ENCODE measurements around the gene CTSD.
"Not testable (repeated sequence)": the region's sequence is repeated elsewhere in the genome, so short reads cannot be mapped to it uniquely, and the experiment has no call there.

Gene CTSD

DNA sequence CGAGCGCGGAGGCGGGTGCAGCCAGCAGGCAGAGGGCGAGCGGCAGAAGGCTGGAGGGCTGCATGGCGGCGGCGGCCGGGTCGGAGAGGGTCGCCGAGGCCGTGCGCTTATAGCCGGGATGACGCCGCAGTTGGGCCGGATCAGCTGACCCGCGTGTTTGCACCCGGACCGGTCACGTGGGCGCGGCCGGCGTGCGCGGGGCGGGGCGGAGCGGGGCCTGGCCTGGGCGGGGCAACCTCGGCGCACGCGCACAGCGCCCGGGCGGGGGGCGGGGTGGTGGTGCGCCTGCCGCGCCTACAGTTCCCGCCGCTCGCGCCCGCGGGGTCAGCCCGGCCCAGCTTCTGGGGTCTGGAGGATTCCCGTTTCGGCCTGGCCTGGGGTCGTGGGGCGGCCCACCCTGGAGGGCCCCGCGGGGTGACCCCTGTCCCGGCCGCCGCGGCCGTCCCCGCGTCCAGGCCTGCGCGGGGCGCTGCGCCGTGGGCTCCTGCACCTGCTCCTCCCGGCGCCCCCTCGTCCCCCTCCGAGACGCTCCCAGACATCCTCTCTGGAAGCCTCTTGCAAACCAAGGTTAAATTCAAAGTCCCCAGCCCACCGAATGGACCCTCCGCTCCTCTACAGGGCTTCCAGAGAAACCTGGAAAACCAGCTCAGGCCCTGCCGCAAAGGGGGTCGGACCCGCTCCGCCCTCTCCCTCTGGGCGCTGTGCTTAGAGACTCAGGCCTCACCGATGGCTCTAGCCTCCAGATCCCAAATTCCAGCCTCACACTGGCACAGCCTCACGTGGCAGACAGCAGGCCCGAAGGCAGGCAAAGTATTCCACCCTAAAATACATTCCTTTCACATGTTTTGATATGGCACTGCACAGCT, at the start of gene CTSD:
TSS of gene CTSD (minus strand) at position 132 of the 866 bp plus-strand sequence. CDS start at position 64, 68 bp downstream.
- DNase-seq = peak; percentile 87

DNA sequence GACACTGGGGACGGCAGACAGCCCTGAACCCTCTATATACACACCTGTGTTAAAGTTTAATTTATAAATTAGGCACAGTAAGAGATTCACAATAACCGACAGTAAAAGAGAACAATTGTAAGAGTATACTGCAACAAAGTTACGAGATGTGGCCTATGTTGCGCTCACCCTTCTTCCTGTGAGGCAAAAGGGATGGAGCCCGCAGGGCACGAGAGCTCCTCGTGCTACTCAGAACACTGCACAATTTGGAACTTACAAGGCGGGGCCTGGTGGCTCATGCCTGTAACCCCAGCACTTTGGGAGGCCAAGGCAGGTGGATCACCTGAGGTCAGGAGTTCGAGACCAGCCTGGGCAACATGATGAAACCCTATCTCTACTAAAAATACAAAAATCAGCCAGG, 49.6 kb upstream of the CTSD start:
- DNase-seq = not testable (repeated sequence)

DNA sequence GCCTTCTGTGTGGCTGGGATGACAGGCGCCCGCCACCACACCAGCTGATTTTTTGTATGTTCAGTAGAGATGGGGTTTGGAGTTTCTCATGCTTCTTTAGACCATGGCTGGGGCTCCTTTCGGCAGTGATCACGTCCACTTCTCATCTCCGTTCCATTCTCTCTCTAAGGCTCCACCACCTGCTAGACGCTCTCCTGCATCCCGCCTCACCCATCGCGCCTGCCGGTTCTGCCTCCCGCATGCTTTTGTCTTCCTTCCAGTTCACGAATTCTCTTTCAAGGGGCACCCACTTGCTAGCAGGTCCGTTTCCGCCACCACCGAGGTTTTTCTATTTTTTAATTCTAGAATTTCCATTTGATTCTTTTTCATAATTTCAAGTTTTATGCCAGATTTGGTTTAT, 49.1 kb upstream of the CTSD start:
- DNase-seq = no peak

DNA sequence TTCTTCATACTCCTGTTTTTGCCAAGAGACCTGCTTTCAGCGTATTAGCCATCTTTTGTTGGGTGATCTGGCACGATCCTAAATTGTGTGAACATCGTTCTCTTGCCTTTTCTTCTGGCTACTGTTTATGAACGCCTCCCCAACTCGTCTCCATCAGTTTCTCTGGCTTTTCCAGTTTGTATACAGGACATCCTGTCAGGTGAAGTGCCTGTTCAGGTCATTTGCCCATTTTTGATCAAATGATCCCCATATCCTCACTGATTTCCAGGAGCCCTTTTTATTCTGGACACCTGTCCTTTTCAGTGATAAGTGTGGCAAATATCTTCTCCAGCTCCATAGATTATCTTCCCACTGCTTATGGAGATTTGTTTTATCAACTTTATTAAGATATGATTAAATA, 48.5 kb upstream of the CTSD start:
- DNase-seq = no peak

DNA sequence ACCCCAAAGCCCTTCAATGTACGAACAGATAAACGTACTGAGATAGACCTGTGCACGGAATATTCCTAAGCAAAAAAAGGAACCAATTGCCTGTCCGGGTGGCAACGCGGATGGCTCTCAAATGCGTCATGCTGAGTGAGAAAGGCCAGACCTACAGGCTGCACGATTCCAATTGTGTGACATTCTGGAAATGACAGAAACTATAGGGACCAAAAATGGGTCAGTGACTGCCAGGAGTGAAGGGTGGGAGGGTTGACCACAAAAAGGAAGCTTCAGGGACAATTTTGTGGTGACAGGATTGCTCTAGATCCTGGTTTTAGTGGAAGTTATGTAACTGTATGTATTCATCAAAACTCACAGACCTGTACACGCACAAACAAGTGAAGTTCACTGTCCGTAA, 47.0 kb upstream of the CTSD start:
- DNase-seq = no peak

DNA sequence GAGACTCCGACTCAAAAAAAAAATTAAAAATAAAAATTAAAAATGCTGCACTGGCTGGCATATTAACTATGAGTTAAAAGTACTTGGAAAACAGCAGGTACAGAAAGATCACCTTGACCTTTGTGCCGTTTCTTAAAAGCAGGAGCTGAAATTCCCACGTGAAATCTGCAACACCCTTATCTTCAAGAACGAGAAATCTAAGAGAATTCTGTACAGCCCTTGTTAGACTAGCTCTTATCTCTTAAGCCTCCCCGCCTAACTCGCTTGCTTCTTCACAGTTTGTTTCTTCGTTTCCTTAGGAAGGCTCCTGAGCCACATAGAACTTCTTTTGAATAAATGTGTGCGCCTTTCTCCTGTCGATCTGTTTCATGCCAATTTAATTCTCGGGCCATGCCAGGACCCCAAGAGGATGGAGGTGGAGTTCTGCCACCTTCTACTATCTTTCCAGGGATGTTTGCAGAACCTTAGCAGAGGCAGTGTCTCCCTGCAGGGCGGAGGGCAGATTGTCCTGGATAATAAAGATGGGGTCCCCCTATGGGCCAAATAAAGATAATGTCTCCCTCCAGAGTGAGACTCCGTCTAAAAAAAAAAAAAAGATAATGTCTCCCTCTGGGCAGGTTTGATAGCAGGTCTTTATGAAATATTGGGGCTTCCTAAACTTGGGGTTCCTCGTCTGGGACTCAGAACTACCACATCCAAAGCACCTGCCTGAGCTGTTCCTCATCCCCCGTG, 43.7 kb upstream of the CTSD start:
- DNase-seq = no peak

DNA sequence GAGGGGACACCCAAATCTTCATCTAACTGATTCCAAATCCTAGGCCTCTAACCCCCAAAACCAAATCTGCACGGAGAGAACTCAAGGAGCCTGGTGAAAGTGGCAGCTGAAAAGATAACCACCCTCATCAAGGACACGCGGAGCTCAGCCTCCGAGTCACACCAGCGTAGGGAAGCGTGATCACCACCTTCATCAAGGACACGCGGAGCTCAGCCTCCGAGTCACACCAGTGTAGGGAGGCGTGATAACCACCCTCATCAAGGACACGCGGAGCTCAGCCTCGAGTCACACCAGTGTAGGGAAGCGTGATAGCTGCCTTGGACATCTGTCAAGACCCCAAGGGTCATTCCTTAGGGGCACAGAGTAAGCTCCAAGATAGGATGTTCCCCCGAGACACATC, 41.8 kb upstream of the CTSD start:
- DNase-seq = no peak

DNA sequence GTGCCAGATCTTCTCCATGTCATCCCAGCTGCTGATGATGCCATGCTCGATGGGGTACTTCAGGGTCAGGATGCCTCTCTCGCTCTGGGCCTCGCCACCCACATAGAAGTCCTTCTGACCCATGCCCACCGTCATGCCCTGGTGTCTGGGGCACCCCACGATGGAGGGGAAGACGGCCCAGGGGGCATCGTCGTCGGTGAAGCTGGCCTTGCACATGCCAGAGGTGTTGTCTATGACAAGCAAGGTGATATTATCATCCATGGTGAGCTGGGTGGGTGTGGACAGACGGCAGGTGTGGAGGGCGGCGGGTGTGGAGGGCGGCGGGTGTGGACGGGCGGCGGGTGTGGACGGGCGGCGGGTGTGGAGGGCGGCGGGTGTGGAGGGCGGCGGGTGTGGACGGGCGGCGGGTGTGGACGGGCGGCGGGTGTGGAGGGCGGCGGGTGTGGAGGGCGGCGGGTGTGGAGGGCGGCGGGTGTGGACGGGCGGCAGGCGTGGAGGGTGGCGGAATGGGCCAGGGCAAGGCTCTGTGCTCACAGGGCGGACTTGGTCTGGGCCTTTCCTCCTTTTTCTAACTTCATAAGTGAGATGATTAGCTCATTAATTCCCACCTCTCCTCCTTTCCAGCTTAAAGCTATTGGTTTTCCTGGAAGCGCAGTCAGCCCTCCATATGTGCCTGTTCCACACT, 40.2 kb upstream of the CTSD start:
- DNase-seq = not testable (repeated sequence)

DNA sequence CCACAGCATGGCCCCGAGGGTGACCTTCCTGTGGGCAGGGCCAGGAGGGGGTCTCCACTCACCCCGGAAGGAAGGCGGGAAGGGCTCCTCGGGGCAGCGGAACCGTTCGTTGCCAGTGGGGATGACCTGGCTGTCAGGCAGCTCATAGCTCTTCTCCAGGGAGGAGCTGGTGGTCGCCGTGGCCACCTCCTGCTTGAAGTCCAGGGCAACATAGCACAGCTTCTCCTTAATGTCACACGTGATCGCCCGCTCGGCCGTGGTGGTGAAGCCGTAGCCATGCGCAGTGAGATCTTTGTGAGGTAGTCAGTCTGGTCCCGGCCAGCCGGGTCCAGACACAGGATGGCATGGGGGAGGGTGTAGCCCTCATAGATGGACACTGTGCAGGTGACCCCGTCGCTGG, 39.5 kb upstream of the CTSD start:
- DNase-seq = no peak

DNA sequence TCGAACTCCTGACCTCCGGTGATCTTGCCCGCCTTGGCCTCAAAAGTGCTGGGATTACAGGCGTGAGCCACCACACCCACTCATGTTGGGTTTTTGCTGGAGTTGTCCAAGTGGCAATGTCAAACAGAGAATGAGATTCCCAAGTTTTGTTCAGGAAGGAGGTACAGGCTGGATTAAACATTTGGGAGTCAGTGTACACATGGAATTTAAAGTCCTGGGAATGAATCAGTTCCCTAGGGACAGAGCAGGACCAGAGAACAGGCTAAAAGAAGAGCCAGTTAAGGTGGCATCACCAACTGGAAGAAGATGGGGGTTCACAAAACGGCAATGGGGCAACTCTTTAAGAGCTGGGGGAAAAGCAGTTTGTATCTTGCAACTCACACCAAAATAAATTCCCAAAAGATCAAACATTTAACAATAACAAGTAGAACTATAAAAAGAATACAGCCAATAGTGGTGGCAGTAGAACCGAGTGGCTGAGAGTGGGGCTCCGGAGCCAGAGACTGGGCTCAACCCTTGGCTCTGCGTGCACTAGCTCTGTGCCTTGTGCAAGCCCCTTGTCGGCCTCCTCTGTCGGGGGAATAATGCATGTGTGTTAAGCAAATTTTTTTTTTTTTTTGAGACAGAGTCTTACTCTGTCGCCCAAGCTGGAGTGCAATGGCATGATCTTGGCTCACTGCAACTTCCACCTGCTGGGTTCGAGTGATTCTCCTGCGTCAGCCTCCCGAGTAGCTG, 33.8 kb upstream of the CTSD start:
- no peak for DNase-seq

DNA sequence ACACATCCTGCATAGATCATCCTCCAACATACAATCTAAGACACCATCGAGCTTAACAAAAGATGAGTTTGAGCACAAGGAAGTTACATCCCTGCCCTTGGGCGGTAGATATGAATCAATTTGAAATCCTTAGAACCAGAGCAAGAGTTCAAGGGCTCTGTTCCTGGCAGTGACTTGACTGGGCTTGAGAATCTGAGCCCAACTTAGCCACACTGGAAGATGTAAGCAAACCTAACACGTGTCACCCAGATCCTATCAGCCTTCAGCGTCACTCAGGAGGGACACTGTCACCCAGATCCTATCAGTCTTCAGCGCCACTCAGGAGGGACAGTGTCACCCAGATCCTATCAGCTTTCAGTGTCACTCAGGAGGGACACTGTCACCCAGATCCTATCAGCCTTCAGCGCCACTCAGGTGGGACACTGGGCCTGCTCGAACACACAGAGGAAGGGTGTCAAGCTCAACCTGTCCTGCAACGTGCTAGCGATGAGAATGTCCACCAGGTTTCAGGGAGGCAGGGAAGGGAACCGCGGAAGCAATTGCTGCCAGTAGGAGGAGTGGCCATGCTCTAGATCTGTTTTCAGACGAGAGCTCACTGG, 32.8 kb upstream of the CTSD start:
- DNase-seq = no peak

DNA sequence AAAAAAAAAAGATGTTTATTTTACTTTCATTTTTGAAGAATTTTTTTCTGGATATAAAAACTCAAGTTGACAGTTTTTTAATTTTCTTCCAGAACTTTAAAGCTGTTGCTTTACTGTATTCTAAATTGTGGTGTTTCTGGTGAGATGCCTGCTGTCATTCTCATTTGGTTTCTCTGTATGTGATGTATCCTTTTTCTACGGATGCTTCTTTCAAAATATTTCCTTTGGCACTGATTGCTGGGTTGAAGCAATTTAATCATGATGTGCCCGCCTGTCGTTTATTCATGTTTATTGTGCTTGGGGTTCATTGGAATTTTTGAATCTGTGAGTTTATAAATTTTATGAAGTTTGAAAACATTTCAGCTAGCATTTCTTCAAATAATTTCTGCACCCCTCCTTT, 29.4 kb upstream of the CTSD start:
- no peak for DNase-seq

DNA sequence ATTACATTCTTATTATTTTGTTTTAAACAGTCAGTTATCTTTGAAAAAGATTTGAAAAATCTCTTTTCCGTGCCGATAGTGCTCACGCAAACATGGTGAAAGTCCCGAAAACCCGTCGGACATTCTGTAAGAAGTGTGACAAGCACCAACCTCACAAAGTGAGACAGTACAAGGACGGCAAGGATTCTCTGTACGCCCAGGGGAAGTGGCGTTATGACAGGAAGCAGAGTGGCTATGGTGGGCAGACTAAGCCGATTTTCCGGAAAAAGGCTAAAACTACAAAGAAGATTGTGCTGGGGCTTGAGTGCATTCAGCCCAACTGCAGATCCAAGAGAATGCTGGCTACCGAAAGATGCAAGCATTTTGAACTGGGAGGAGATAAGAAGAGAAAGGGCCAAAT, 28.7 kb upstream of the CTSD start:
- no peak for DNase-seq

DNA sequence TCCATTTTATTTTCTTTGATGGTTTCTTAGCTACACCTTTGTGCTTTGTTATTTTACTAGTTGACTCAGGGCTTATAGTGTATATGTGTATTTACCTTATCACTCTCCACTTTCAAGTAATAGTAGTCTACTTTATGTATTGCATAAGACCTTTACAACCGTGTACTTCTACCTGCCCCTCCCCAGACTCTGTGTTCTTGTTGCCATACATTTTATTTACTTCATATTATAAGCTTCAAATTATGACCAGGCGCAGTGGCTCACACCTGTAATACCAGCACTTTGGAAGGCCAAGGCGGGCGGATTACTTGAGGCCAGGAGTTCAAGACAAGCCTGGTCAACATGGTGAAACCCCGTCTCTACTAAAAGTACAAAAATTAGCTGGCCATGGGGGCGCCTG, 28.2 kb upstream of the CTSD start:
- DNase-seq = no peak

DNA sequence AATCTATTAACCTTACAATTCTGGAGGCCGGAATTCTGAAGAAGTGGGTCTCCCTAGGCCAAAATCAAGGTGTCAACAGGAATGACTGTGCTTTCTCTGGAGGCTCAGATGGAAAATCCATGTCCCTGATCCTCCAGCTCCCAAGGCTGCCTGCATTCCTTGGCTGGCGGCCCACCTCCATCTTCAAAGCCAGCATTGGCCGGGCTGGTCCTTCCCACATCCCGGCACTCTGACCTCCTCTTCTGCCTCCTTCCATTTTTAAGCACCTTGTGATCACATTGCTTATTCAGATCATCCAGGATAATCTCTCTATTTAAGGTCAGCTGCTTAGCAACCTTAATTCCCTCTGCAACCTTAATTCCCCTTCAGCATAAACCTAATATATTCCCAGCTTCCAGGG, 22.7 kb upstream of the CTSD start:
- DNase-seq = no peak

DNA sequence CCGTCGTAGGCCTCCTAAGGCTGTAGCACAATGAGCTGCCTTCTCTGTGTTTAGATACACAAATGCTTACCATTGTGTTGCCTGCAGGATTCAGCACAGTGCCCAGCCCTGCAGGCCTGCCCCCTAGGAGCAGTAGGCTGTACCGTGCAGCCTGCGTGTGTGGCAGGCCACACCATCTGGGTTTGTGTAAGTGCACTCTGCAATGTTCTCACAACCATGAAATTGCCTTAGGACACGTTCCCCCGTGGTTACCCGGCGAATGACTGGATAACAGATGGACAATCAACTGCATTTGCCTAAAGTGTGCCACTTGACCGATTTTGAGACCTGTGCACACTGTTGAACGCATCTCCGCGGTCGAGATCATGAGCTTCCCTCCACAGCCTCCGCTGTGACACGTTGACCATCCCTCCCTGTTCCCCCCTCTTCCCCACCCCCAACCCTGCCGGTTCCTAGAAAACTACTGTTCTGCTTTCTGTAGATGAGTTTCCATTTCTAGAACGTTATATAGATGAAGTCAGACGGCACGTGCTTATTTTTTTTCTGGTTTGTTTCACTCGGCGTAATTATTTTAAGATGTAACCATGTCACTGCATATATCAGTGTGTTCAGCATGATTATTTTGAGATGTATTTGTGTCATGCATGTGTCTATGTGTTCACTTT, 22.2 kb upstream of the CTSD start:
- DNase-seq = peak; percentile 27

DNA sequence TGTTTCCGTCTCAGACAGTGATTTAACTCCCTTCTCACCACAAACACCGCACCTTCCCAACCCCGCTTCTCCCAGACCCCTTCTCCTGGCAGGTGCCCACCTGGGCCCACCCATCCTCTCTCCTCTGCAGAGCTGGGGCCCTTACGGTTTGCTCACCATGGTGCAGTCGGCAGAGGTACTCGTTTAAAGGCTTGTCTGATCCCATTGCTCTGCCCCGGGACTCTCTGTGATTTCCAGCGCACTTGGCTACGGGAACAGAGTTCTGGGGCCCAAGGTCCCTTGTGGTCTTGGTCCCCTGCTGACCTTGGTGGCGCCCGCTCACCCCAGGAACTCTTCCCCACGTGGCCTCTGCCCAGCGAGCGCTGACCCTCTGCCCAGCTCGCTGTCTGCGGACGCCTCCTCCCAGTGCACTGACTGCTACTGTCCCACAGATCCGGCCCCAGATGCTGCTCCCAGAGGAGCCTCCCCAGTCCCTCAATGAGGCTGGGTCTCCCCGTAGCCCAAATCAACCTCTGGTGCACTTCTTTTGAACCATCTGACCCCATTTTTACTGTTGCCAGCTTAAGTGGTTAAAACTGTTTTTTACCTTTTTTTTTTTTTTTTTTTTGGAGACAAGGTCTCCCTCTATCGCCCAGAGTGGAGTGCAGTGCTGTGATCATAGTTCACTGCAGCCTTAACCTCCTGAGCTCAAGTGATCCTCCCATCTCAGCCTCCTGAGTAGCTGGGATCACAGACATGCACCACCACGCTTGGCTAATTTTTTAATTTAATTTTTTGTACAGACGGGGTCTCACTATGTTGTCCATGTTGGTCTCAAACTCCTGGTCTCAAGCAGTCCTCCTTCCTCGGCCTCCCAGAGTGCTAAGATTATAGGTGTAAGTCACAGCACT, 21.3 kb upstream of the CTSD start:
- DNase-seq = no peak

DNA sequence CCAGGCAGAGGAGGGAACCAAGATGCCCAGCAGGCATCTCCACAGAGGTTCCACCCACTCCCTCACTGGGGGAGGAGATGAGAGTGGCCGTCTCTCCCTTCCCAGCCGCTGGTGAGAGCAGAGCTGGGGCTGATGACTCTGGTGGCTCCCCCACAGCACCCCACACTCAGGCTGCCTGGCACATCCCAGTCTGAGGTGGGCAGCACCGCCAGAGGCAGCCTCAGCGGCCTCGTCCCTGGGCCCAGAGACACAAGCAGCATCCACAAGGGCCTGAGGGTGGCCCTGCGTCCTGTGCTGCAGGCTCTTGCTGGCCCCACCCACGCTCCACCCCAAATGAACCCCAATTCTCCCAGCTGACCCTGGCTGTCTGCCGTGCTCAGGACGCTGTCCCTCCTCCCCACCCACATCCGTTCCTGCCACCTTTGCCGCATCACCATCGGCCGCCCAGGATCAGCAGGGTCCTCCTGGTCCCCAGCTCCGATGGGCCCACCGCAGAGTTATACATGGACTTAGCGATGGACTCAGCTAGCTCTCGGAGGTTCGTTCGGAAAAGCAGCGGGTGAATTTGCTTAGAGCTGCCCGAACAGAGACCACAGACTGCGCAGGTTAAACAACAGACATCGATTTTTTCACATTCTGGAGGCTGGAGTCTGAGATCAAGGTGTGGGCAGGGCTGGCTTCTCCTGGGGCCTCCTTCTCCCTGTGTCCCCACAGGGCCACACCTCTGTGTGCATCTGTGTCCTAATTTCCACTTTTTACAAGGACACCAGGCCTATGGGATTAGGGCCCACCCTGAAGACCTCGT, 20.2 kb upstream of the CTSD start:
- no peak for DNase-seq

DNA sequence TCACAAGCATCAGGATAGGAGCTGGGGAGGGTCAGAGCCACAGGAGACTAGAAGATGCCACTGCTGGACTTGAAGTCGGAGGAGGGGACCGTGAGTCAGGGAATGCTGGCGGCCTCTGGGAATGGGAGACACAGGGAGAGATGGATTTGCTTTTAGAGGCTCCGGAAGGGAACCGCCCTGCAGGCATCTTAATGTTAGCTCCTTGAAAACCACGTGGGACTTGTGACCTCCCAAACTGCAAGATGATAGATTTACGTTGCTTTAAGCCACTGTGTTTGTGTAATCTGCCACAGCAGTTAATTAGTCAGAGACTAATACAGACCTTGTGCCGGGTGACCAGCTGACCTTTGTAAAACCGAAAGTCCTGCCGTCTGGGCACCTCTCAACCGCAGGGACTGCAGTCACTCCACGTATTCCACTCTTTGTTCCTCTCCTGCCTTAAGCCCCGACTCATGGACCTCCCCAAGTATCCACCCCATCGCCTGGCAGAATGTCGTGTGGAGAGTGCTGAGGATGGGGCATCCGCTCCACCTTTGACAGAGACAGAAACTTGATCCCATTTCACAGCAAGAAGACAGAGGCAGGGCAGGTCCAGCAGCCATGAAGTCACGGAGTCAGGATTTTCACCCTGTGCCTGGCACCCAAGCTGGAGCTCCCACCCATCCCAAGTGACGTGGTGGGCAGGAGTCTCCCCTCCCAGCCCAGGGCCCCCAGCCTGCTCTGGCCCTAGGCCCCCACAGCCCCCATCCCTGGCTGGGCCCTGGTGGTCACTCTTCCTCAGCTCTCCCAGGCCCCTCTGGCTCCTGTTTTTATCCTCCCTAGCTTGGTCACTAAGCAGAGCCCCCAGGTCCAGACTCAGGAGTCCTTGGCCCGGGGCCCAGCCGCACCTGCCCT, 19.4 kb upstream of the CTSD start:
- DNase-seq = no peak
